Brain microvascular endothelial cell (primary cell): ENCODE data around the gene SCAPER.

ENCODE experiments used
- DNase-seq: peaks from one replicate; pipeline ENCODE4 v3.0.0-alpha.2; 2020
- H3K27ac ChIP-seq: fragments of 250-450 bp; sonication (Bioruptor Pico); 2 replicates; pipeline ENCODE4 v1.5.1; 2020; ENCODE audit warnings: mild to moderate bottlenecking, moderate library complexity
- H3K27me3 ChIP-seq: fragments of 250-450 bp; sonication (Bioruptor Pico); replicated peaks from 2 replicates; pipeline ENCODE4 v1.5.1; 2020; ENCODE audit warnings: mild to moderate bottlenecking
- H3K36me3 ChIP-seq: fragments of 250-450 bp; sonication (Bioruptor Pico); replicated peaks from 2 replicates; pipeline ENCODE4 v1.5.1; 2020; ENCODE audit warnings: mild to moderate bottlenecking
- H3K4me3 ChIP-seq: 2 replicates; pipeline ENCODE4 v1.5.1; 2011; ENCODE audit warnings: low read depth, mild to moderate bottlenecking, control low read depth, low read length, moderate library complexity
- in situ Hi-C: cut with HindIII; loops from 2 replicates; pipeline ENCODE4 v1.10.0; 2017; ENCODE audit warnings: low sequenced_read_pairs, low pct_ligation_motif_present
- TF ChIP-seq, protein P1 (sequence below): IDR thresholded peaks from 2 replicates; pipeline ENCODE4 v1.5.1; 2011; ENCODE audit warnings: low read depth, mild to moderate bottlenecking, moderate library complexity, low read length, control low read depth, inconsistent platforms; ENCODE audit errors: missing control alignments

SCAPER gene

GRCh38 chr15:76376029-76376428 is 529.1 kb downstream of the SCAPER start:
- Histone ChIP-seq H3K36me3 (no peaks in the 10 kb centered on the region), H3K27me3 (no peaks in the 10 kb centered on the region), H3K4me3 (no peak overlapping the region), H3K27ac (no peak overlapping the region)
- no peak for DNase-seq
- in situ Hi-C loops, result no loop called here
- TF ChIP-seq, protein P1, sequence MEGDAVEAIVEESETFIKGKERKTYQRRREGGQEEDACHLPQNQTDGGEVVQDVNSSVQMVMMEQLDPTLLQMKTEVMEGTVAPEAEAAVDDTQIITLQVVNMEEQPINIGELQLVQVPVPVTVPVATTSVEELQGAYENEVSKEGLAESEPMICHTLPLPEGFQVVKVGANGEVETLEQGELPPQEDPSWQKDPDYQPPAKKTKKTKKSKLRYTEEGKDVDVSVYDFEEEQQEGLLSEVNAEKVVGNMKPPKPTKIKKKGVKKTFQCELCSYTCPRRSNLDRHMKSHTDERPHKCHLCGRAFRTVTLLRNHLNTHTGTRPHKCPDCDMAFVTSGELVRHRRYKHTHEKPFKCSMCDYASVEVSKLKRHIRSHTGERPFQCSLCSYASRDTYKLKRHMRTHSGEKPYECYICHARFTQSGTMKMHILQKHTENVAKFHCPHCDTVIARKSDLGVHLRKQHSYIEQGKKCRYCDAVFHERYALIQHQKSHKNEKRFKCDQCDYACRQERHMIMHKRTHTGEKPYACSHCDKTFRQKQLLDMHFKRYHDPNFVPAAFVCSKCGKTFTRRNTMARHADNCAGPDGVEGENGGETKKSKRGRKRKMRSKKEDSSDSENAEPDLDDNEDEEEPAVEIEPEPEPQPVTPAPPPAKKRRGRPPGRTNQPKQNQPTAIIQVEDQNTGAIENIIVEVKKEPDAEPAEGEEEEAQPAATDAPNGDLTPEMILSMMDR, result no peak

DNA sequence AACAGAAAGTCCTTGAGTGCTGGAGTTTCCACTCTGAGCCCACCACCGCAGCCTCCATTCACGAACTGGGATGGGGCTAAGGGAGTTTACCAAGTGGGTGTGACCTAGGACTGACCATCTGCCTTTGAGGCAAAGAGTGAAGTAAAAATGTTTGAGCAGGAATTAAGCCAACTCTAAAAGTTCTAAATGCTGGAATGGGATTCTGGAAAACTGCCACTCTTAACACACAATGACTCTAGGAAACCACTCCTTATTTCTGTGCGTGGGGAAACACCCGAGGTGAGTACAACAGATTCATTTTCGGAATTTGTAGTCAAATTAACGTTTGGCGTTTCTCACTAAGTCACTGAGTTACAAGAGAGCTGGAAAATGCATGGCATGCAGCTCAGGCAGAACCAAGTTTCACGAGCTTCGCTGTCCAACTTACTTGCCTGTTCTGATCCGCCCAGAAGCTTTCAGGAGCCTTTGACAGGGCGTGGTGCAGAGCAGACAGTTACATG is 537.0 kb downstream of the SCAPER start:
- TF ChIP-seq, protein P1, result no peak
- Histone ChIP-seq H3K27me3 (no peaks in the 10 kb centered on the region), H3K4me3 (no peak overlapping the region), H3K36me3 (no peaks in the 10 kb centered on the region), H3K27ac (no peak overlapping the region)
- no peak for DNase-seq
- in situ Hi-C loops, result no loop called here

DNA sequence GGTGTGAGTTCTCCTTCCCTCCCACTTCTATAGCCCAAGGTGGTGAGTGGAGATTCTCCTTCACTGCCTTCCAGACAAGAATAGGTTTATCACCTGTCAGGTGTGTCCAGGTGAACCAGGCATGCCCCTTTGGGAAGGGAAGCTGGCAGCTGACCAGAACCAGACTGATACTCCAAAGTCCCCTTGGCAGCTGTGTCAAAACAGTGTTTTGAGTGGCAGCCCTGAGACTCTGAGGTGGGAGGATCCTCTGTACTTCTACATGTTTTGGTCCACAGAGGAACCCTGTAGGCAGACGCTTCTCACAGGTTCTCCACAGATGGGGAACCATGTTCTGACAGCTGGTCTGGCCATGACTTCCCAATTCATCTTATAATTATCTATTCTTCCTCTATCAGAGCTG is 538.4 kb downstream of the SCAPER start:
- TF ChIP-seq, protein P1, result no peak
- Histone ChIP-seq H3K27me3 (no peaks in the 10 kb centered on the region), H3K4me3 (no peak overlapping the region), H3K36me3 (no peaks in the 10 kb centered on the region), H3K27ac (no peak overlapping the region)
- DNase-seq, result no peak
- in situ Hi-C loops, result no loop called here

- DNase-seq, result no peak
- in situ Hi-C loops, result no loop called here
- H3K4me3 ChIP-seq, result no peak overlapping the region
These were observed 541.9 kb downstream of the SCAPER start for GRCh38 chr15:76363251-76363650.

DNA sequence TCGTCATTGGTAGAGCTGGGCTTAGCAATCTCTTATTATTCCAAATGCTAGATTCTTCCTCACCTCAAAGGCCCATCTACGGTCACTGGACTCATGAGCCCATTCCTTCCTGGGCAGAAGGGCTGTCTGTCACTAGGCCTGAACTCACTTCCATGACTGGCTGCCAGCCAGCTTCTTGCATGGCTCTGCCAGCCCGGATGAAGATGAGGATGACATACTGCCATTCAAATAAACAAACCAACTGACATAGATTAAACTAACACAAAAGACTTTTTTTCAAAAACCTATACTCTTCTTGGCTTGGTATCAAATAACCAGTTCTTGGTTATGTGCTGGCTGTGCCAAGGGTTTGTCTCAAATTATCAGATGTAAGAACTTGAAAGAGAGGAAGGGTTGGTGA is 544.7 kb downstream of the SCAPER start:
- Histone ChIP-seq H3K4me3 (no peak overlapping the region), H3K27ac (no peak overlapping the region), H3K27me3 (no peaks in the 10 kb centered on the region), H3K36me3 (no peaks in the 10 kb centered on the region)
- in situ Hi-C loops, result no loop called here
- TF ChIP-seq, protein P1, result no peak
- DNase-seq, result no peak

More at GRCh38 chr15:76363251-76363650, 541.9 kb downstream of the SCAPER start:
- H3K27ac ChIP-seq, result no peak overlapping the region
- H3K27me3 ChIP-seq, result no peaks in the 10 kb centered on the region
- no peaks in the 10 kb centered on the region for H3K36me3 ChIP-seq
- TF ChIP-seq, protein P1, result no peak

- Histone ChIP-seq H3K4me3 (no peak overlapping the region), H3K27ac (no peak overlapping the region), H3K36me3 (no peaks in the 10 kb centered on the region), H3K27me3 (no peaks in the 10 kb centered on the region)
- TF ChIP-seq, protein P1, result no peak
- in situ Hi-C loops, result no loop called here
- DNase-seq, result no peak
These were observed 546.0 kb downstream of the SCAPER start for GRCh38 chr15:76359152-76359551.
